ENCODE results near the gene NBEA. TPM values are rescaled to one million over a fixed set of nuclear protein-coding genes. Genes with fewer than 3 reads are reported as not detected.

Gene NBEA
- polyA plus RNA-seq, 3 donors, result 16.4 to 19.2 (median 17.8) TPM

GRCh38 chr13:35512271-35512920 is 570.3 kb downstream of the NBEA start:
- DNase-seq (ENCODE audit: extremely low read depth in 1 of 11, low read depth in 9 of 11, low spot score in 4 of 11), result no peak

DNA sequence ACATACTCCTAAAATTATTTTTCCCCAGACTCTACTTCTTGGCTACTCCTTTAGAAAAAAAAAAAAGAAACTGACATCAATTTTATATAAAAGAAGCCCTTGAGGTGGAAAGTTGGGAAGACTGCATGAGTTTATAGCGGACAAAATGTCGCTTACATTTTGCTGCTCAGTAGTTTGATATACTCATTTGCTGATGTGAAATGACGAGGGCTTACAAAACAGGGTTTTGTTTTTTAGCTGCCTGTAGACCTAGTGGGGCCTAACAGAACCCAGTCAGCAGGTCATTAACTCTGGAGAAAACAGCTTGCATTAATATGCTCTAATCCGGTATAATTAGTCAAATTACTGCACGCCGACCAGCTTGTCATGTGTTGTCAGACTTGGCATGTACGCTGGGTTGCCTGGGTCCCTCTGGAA is 572.0 kb downstream of the NBEA start:
- DNase-seq (ENCODE audit: extremely low read depth in 1 of 11, low read depth in 9 of 11, low spot score in 4 of 11), result no peak

DNA sequence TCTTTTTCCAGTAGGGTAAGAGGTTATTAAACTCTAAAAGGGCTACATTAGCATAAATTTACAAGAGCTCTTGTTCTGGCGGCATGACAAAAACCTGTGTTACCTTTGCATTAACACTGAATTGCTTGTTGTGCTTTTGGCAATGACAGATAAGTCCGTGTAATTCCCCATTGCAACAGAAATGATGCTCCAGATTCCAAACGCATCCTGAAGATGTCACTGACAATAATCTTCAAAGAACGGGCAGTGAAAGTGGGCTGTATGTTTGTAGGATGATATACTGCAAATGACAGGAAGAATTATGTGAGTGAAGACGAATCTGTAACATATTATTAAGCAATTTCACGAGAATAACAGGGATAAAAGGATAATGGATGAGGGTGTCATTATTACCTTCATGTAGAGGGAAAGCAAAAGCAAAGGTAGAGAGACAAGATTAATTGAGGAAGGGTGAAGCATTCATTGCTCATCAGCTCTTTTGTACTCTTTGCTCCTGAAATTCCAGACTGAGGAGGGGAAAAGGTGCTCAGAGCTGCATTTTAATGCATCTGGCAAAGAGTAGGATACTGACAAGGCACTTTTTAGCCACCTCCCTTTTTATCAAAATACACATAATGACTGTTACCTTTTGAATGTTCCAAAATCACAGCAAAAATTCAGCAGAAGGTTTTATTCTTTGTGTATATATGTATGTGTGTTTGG is 572.9 kb downstream of the NBEA start:
- no peak for DNase-seq (ENCODE audit: extremely low read depth in 1 of 11, low read depth in 9 of 11, low spot score in 4 of 11)

GRCh38 chr13:35518337-35518946 is 576.4 kb downstream of the NBEA start:
- no peak for DNase-seq (ENCODE audit: extremely low read depth in 1 of 11, low read depth in 9 of 11, low spot score in 4 of 11)

GRCh38 chr13:35524171-35524570 is 582.1 kb downstream of the NBEA start:
- DNase-seq (ENCODE audit: extremely low read depth in 1 of 11, low read depth in 9 of 11, low spot score in 4 of 11), result no peak

DNA sequence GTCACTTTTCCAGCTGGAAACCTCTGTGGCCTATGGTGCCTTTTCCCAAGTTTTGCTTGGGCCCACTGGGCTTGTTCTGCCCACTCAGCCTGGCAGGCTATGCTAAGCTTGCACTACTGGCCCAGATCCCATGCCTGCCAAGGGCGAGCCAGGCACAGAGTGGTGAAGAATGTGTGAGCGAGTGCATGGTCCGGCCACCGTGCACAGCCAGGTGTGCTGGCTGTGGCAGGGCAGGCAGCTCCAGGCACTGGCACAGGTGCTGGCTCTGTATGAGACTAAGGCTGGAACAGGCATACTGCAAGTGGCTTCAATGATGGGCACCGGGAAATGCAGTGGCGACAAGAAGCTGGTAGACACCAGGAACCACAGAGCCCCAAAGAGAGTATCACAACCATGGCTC is 584.5 kb downstream of the NBEA start:
- DNase-seq (ENCODE audit: extremely low read depth in 1 of 11, low read depth in 9 of 11, low spot score in 4 of 11), result no peak

DNA sequence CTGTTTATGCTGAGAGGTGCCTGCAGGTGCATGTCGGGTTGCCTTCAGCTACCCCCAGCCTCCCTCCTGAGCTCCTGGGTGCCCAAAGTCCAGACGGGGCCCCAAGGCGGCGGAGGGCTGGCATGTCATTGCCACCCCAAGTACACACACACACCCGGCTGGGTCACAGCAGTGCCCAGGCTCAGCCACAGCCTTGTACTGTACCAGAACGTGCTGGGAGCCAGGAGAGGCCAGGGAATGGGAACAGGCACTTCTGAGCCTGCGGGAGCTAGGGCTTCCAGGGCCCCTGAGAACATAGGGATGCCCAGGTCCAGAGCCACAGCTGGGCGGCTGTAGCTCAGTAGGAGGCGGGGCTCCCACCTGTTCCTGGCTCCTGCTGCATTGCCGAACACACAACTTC is 585.4 kb downstream of the NBEA start:
- no peak for DNase-seq (ENCODE audit: extremely low read depth in 1 of 11, low read depth in 9 of 11, low spot score in 4 of 11)

DNA sequence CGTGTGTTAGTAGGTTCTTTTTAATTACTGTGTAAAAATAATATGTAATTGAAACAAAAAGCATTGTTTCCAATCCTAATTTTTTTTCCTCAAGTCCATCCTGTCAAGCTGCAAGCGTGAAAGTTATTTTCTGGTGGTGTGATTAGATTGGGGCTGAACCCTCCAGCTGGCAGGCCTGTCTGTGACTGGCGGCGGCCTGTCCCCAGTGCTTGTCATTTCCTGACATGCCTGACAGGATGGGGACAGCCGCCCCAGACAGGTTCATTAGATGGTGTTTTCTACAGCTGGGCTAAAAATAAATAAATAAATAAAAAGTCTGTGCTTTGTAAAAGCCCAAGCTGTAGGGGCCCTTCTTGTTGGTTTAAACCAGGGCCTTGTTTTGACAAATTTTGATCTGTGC is 588.1 kb downstream of the NBEA start:
- DNase-seq (ENCODE audit: extremely low read depth in 1 of 11, low read depth in 9 of 11, low spot score in 4 of 11), result no peak

- no peak for DNase-seq (ENCODE audit: extremely low read depth in 1 of 11, low read depth in 9 of 11, low spot score in 4 of 11)
Observed at GRCh38 chr13:35530581-35530980, 588.5 kb downstream of the NBEA start.

DNA sequence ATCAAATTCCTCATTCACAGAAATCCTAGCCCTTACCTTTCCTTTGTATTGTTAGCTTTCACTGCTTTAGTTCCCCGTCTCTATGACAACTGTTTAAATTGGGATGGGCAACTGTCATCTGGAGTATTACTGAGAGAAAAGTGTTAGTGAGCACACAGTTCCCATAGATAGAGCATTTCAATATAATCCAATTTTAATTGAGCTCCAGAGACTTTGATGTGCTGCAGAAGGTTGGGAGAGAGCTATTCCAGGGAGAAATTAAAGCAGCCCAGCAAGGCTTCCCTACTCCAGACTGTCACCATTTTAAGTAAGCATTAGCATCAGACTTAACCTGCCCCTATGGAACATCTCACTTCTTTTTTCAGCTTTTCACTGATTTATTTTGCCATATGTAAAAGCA is 589.5 kb downstream of the NBEA start:
- DNase-seq (ENCODE audit: extremely low read depth in 1 of 11, low read depth in 9 of 11, low spot score in 4 of 11), result no peak

GRCh38 chr13:35534343-35534742 is 592.3 kb downstream of the NBEA start:
- DNase-seq (ENCODE audit: extremely low read depth in 1 of 11, low read depth in 9 of 11, low spot score in 4 of 11), result no peak

DNA sequence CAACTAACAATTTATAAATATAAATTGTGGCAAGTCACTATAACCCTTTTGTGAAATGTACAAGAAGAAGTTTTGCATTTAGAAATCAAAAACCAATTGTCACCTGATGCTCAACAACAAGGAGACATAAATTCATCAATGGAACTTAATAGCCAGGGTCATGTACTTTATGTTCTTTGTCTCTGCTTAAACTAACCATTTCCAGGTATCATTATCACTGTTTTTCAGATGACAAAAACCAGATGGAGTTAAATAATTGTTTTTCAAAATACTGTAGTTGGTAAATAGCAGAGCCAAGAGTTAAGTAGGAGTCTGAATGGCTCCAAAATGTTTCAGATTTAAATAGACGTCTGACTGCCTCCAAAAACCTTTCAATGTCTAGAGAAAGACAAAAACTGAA is 606.7 kb downstream of the NBEA start:
- DNase-seq (ENCODE audit: extremely low read depth in 1 of 11, low read depth in 9 of 11, low spot score in 4 of 11), result no peak

DNA sequence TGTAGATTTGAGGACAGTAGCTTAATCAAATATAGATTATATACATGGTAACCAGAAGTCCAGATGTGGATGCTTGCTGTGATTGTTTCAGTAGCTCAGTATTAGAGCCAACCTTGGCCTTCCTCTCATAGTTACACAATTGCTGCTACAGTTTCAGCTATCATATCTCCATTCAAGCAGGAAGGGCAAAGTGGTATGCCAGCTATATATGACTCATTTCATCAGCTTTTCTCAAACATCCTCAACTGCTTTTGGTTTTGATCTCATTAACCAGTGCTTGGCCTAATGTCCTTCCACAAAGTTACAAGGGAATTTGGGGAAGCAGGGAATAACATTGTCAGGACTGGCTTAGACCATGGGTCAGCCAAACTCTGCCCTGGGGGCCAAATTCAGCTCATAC is 607.4 kb downstream of the NBEA start:
- DNase-seq (ENCODE audit: extremely low read depth in 1 of 11, low read depth in 9 of 11, low spot score in 4 of 11), result no peak

- no peak for DNase-seq (ENCODE audit: extremely low read depth in 1 of 11, low read depth in 9 of 11, low spot score in 4 of 11)
Observed at GRCh38 chr13:35552172-35552844, 610.2 kb downstream of the NBEA start.

DNA sequence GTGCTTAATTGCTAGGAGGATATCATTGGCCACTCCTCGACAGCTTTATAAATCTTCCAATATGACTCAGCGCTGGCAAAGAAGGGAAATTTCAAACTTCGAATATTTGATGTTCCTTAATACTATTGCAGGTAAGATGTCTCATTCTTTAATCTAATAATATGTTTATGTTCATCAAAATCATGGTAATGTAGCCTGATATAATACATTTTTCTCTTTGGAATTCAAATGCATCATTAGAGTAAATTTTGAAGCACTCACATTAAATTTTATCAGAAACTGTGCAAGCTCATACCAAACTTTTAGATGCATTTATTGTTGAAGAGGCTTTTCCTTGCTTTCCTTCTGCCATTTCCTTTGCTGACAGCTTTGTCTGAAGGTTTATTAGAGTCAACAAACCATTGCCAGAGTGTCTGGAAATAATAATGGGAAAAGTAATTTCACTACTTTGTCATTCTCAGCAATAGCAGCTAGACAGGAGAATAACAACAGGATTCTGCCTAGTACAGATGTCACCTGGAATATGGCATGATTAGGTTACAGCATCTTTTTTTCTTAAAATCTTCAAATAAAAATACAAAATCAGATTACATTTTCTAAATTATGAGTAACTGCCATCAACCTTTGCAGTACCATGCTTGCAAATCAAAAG is 613.0 kb downstream of the NBEA start:
- DNase-seq (ENCODE audit: extremely low read depth in 1 of 11, low read depth in 9 of 11, low spot score in 4 of 11), result no peak

DNA sequence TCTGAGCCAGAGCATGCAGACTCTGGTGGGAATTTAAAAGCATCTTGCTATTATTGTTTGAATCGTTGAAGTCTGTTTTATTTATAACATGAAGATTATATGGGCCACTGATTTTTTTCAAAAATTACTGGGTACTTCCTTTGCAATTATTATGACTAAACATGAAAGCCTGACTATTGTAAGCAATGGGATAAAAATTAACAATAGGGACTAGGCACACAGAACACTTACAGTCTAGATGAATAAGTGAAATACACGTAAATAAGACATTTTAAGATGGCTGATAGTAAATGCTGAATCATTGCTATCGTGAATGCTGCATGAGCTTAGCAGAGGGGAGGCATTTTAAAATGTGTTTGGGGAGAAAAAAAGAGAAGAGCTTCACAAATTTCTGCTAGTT is 615.4 kb downstream of the NBEA start:
- no peak for DNase-seq (ENCODE audit: extremely low read depth in 1 of 11, low read depth in 9 of 11, low spot score in 4 of 11)

- DNase-seq (ENCODE audit: extremely low read depth in 1 of 11, low read depth in 9 of 11, low spot score in 4 of 11), result no peak
Observed at GRCh38 chr13:35561540-35561939, 619.5 kb downstream of the NBEA start.

GRCh38 chr13:35565273-35565672 is 623.2 kb downstream of the NBEA start:
- DNase-seq (ENCODE audit: extremely low read depth in 1 of 11, low read depth in 9 of 11, low spot score in 4 of 11), result no peak

DNA sequence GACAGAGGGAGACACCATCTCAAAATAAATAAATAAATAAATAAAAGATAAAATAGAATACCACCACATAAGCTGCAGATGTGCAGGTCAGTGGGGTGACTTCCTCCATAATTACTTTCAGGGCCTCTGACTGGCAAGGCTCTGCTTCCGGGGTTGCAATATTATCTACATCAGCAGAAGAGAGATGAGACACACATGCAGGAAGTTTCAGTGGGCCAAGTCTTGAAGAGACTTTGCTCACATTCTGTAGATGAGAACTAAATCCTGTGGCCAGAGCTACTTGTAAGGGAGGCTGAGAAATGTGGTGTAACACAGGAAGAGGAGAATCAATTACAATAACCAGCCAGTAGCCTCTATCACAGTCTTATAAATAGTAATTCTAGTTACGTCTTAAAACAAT is 624.3 kb downstream of the NBEA start:
- DNase-seq (ENCODE audit: extremely low read depth in 1 of 11, low read depth in 9 of 11, low spot score in 4 of 11), result no peak

Measured in renal cortex interstitium (tissue), 11 donors.